GM12874 (cell line): ENCODE results near the gene FNTB.

Experiments
- CTCF ChIP-seq: IDR thresholded peaks from 2 replicates; pipeline ENCODE4 v1.5.1; 2011; ENCODE audit warnings: low read depth, mild to moderate bottlenecking, control low read depth, low read length, moderate library complexity; ENCODE audit not compliant: insufficient read depth

FNTB gene

DNA sequence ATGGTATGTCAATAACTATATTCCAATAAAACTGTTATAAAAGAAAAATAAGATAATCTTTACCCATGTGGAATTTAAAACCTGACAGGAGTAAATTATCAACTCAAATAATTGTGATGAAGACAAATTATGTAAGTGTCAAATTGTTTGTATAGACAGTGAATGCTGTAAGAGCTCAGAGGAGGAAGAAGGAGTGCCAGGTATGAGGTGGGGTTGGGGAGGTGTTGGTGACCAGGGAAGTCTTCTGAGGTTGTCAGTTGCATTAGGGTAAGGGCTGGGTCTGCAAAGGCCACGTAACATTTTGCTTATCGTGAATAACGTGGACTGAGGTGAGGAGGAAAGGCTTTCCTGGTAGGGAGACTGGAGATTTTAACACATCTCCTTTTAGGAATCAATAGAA lies 118.1 kb downstream of the FNTB start:
- TF ChIP-seq CTCF: no peak

DNA sequence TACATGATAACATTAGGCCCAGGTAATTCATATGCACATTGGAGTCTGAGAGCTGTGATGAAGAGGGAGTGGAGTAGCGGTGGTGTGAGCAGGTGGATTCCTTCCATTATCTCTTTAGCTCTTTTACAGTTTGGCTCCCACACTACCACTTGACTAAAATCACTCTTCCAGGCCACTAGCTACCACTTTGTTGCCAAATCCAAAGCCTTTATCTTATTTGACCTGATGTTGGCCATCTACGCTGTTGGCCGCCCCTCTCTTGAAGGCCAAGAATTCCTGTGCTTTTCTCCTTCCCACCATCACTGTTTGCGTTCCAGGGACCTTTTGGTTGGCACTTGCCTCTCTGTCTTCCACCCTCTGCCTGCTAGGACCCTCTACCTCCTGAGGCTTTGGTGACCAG lies 119.6 kb downstream of the FNTB start:
- no peak for TF ChIP-seq CTCF

GRCh38 chr14:65106736-65107135 lies 120.0 kb downstream of the FNTB start:
- no peak for TF ChIP-seq CTCF

- no peak for TF ChIP-seq CTCF
Observed at GRCh38 chr14:65107200-65107599, 120.5 kb downstream of the FNTB start.

DNA sequence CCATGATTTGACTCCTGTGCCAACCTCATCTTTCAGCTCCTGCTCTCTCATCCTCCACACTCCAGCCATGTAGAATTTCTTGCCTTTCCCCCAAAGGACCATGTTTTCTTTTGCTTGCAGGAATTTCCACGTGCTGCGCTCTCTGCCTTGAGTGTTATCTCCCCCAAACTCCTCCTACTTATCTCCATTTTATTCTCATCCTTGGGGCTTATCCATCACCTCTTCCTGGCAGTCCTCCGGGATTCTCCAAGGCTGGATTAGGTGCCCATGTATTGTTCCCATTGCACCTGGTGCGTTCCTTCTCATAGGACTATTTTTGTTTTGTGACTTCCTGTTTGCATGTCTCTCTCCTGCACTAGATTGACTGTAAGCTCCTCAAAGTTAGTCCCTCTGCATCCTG lies 122.7 kb downstream of the FNTB start:
- TF ChIP-seq CTCF: no peak

DNA sequence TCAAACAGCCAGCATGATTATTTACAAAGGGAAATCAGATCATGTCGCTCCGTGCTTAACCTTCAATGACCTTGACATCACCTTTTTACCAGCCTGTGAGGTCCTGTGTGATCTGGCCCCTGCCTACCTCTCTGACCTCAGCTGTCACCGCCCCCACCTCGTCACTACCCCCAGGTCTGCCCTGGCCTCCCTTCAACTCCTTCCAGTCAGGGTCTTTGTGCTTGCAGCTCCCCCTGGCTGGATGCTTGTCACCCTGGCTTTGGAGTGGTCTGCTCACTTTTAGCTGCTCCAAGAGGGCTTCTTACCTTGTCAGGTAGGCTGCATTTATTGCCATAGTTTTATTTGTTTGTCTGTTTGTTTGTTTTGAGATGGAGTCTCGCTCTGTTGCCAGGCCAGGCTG lies 123.8 kb downstream of the FNTB start:
- no peak for TF ChIP-seq CTCF
